ENCODE results near the gene RNGTT.

- TF ChIP-seq, protein P1, sequence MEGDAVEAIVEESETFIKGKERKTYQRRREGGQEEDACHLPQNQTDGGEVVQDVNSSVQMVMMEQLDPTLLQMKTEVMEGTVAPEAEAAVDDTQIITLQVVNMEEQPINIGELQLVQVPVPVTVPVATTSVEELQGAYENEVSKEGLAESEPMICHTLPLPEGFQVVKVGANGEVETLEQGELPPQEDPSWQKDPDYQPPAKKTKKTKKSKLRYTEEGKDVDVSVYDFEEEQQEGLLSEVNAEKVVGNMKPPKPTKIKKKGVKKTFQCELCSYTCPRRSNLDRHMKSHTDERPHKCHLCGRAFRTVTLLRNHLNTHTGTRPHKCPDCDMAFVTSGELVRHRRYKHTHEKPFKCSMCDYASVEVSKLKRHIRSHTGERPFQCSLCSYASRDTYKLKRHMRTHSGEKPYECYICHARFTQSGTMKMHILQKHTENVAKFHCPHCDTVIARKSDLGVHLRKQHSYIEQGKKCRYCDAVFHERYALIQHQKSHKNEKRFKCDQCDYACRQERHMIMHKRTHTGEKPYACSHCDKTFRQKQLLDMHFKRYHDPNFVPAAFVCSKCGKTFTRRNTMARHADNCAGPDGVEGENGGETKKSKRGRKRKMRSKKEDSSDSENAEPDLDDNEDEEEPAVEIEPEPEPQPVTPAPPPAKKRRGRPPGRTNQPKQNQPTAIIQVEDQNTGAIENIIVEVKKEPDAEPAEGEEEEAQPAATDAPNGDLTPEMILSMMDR (conservative IDR thresholded peaks at IDR 0.05 in 1 of 2, IDR thresholded peaks at IDR 0.05 in 1 of 2; ENCODE audit: extremely low read depth in 1 of 2, insufficient read depth in 1 of 2, low read depth in 1 of 2, low read length in 2 of 2): no peak
- no peak for TF ChIP-seq EZH2 (IDR thresholded peaks at IDR 0.05; ENCODE audit: borderline replicate concordance, low read length)
These were observed 45.5 kb upstream of the RNGTT start for GRCh38 chr6:89008815-89009374.

Data from mammary epithelial cell (primary cell).